Prostate gland (tissue), 2 donors: ENCODE results near the gene MICALL1. TPM values are rescaled to one million over a fixed set of nuclear protein-coding genes. Genes with fewer than 3 reads are reported as not detected.

Source experiments
- DNase-seq: peaks from one replicate; pipeline ENCODE4 v3.0.0-alpha.2; 2019; ENCODE audit warnings: low spot score
- H3K27ac ChIP-seq, 2 donors: fragments of 200-600 bp; sonication (generic); 2 replicates each; pipeline ENCODE4 v1.5.1; 2017 to 2019
- H3K27me3 ChIP-seq: fragments of 200-600 bp; sonication (generic); replicated peaks from 2 replicates; pipeline ENCODE4 v1.5.1; 2019; ENCODE audit not compliant: insufficient read depth
- H3K36me3 ChIP-seq, 2 donors: fragments of 200-600 bp; sonication (generic); 1 replicate in 1 of 2; 2 replicates in 1 of 2; pipeline versions ENCODE4 v1.5.1 to v1.8.1; 2017 to 2019
- H3K4me1 ChIP-seq: fragments of 200-600 bp; sonication (generic); replicated peaks from 2 replicates; pipeline ENCODE4 v1.5.1; 2019
- H3K4me3 ChIP-seq, 2 donors: fragments of 200-600 bp; sonication (generic); 2 replicates each; pipeline ENCODE4 v1.5.1; 2017 to 2019
- H3K9me3 ChIP-seq: fragments of 200-600 bp; sonication (generic); 2 replicates; pipeline ENCODE4 v1.5.1; 2017
- CTCF ChIP-seq, 4 experiments: fragments of 200-600 bp in 2 of 4; fragments of 450-650 bp in 2 of 4; sonication (generic) in 2 of 4; IDR thresholded peaks; 1 replicate in 3 of 4; 2 replicates in 1 of 4; pipeline ENCODE4 v1.5.1; 2016 to 2019; ENCODE audit warnings: antibody characterized with exemption in 4 of 4, mild to moderate bottlenecking in 2 of 4, moderate library complexity in 2 of 4
- POLR2A ChIP-seq: fragments of 450-650 bp; IDR thresholded peaks from one replicate; pipeline ENCODE4 v1.6.1; 2016; ENCODE audit warnings: antibody characterized with exemption, mild to moderate bottlenecking
- POLR2AphosphoS5 ChIP-seq: sonication (generic); formaldehyde crosslinking; IDR thresholded peaks from one replicate; pipeline ENCODE4 v1.6.1; 2017; ENCODE audit warnings: antibody characterized with exemption
- WGBS: methylation state at CpG from one replicate; pipeline ENCODE4 v1.1.5; 2018; 5-methylcytosine and 5-hydroxymethylcytosine counted together
- intact Hi-C: fragments of 100-400 bp; cut with DNase I; formaldehyde crosslinking; loops from one replicate; pipeline ENCODE4 v1.14.2; 2022
- microRNA-seq: library from miRNA; unstranded; fragments of <30 nt; microRNA quantifications from one replicate; pipeline ENCODE4, GENCODE V29; 2016
- total RNA-seq, 2 donors: library from RNA; depleted of rRNA; stranded (reverse); fragments of >200 nt; gene quantifications; one replicate each; pipeline ENCODE4 v1.1.0, GENCODE V29; 2016

The MICALL1 gene
- total RNA-seq, 2 donors from 2014 or later, result 42.8 to 62.8 TPM

- WGBS, result 89% methylated on average over 7 of the region's 7 CpGs
- Histone ChIP-seq H3K27me3 (no peaks in the 10 kb centered on the region), H3K36me3 (no peaks in the 10 kb centered on the region), H3K9me3 (no peaks in the 10 kb centered on the region), H3K27ac (no peak overlapping the region), H3K4me1 (no peaks in the 10 kb centered on the region), H3K4me3 (no peak overlapping the region)
- TF ChIP-seq POLR2AphosphoS5 (no peak), CTCF (IDR thresholded peaks at IDR 0.05) (no peak), POLR2A (no peak)
- DNase-seq, result no peak
- intact Hi-C loops, result no loop called here
Observed at GRCh38 chr22:37990862-37991261, 84.8 kb downstream of the MICALL1 start.

- WGBS, result 58% methylated on average over 6 of the region's 6 CpGs
- no peaks in the 10 kb centered on the region for H3K27me3 ChIP-seq
- no peak overlapping the region for H3K27ac ChIP-seq
- H3K4me3 ChIP-seq, result no peak overlapping the region
- H3K4me1 ChIP-seq, result no peaks in the 10 kb centered on the region
- DNase-seq, result no peak
- intact Hi-C loops, result no loop called here
- no peaks in the 10 kb centered on the region for H3K36me3 ChIP-seq
- no peaks in the 10 kb centered on the region for H3K9me3 ChIP-seq
- TF ChIP-seq POLR2A (no peak), POLR2AphosphoS5 (no peak), CTCF (IDR thresholded peaks at IDR 0.05) (no peak)
Observed at GRCh38 chr22:37991731-37992442, 85.8 kb downstream of the MICALL1 start.

Small RNA genes within 50 kb of the gene (microRNA-seq; reads per million reads assigned to microRNA genes)
- not detected for gene MIR4534
- 1.5 reads per million, percentile 18 among the genes with 10 or more reads in this experiment for gene MIR6820

Other genes starting within 250 kb of the MICALL1 start
- gene PDXP, start 247.6 kb upstream of the MICALL1 start, total RNA-seq, result 10 to 100 TPM; 12.9 to 87.8 TPM
- gene LGALS1, start 230.7 kb upstream of the MICALL1 start, total RNA-seq, result 1,000 to 10,000 TPM in 1 of 2 donors, 100 to 1,000 TPM in 1; 365 to 1,063 TPM
- 10 to 100 TPM; 39.6 to 49.0 TPM for gene NOL12, start 220.0 kb upstream of the MICALL1 start, total RNA-seq
- 100 to 1,000 TPM; 114 to 115 TPM for gene TRIOBP, start 209.2 kb upstream of the MICALL1 start, total RNA-seq
- gene GCAT, start 98.4 kb upstream of the MICALL1 start, total RNA-seq, result 10 to 100 TPM; 37.8 to 92.7 TPM
- gene GALR3, start 82.9 kb upstream of the MICALL1 start, total RNA-seq, result under 1 TPM in 1 of 2 donors, not detected in 1; 0.85 TPM
- 10 to 100 TPM; 72.4 to 94.5 TPM for gene ANKRD54, start 62.0 kb upstream of the MICALL1 start, total RNA-seq
- gene EIF3L, start 56.9 kb upstream of the MICALL1 start, total RNA-seq, result 100 to 1,000 TPM; 385 to 501 TPM
- 1 to 10 TPM in 1 of 2 donors, not detected in 1; 9.7 TPM for gene C22orf23, start 47.3 kb downstream of the MICALL1 start, total RNA-seq
- gene POLR2F, start 47.4 kb downstream of the MICALL1 start, total RNA-seq, result 100 to 1,000 TPM in 1 of 2 donors, 10 to 100 TPM in 1; 63.1 to 157 TPM
- 1 to 10 TPM; 3.3 to 8.1 TPM for gene SOX10, start 78.3 kb downstream of the MICALL1 start, total RNA-seq
- gene PICK1, start 151.1 kb downstream of the MICALL1 start, total RNA-seq, result 100 to 1,000 TPM in 1 of 2 donors, 10 to 100 TPM in 1; 90.0 to 114 TPM
- gene SLC16A8, start 177.9 kb downstream of the MICALL1 start, total RNA-seq, result under 1 TPM; 0.28 to 0.59 TPM
- gene BAIAP2L2, start 204.4 kb downstream of the MICALL1 start, total RNA-seq, result 1 to 10 TPM in 1 of 2 donors, under 1 TPM in 1; 0.14 to 5.5 TPM